Heart left ventricle (tissue), 16 donors: Measurements from ENCODE around the gene CACNA2D3. TPM values are rescaled to one million over a fixed set of nuclear protein-coding genes. Genes with fewer than 3 reads are reported as not detected.

Experiments
- ATAC-seq, 4 donors: fragments of 200-7000 bp; cut with Tn5 transposase; one replicate each; pipeline ENCODE4 v1.9.1; 2020 to 2022; ENCODE audit warnings: moderate library complexity in 4 of 4, mild to moderate bottlenecking in 3 of 4, moderate number of reproducible peaks in 1 of 4
- DNase-seq, 5 donors: peaks; one replicate each; pipeline ENCODE4 v3.0.0-alpha.2; 2020
- H3K27ac ChIP-seq, 12 donors: fragments of 200-600 bp; sonication (generic) in 4 of 12; one replicate each; pipeline versions ENCODE4 v1.5.0 to v1.8.0; 2016 to 2022; ENCODE audit warnings: mild to moderate bottlenecking in 2 of 12
- H3K27me3 ChIP-seq, 9 donors: fragments of 200-600 bp; sonication (generic) in 2 of 9; one replicate each; pipeline versions ENCODE4 v1.5.1 to v1.8.0; 2016 to 2022; ENCODE audit warnings: mild to moderate bottlenecking in 3 of 9
- H3K36me3 ChIP-seq, 9 donors: fragments of 200-600 bp; sonication (generic) in 2 of 9; one replicate each; pipeline versions ENCODE4 v1.5.0 to v1.8.0; 2018 to 2022; ENCODE audit warnings: mild to moderate bottlenecking in 2 of 9
- H3K4me1 ChIP-seq, 12 donors: fragments of 200-600 bp; sonication (generic) in 4 of 12; one replicate each; pipeline versions ENCODE4 v1.5.0 to v1.8.0; 2016 to 2022; ENCODE audit warnings: mild to moderate bottlenecking in 3 of 12
- H3K4me3 ChIP-seq, 12 donors: fragments of 200-600 bp; sonication (generic) in 4 of 12; one replicate each; pipeline versions ENCODE4 v1.5.0 to v1.8.0; 2017 to 2022; ENCODE audit warnings: mild to moderate bottlenecking in 9 of 12, moderate library complexity in 4 of 12
- H3K9me3 ChIP-seq, 12 donors: fragments of 200-600 bp; sonication (generic) in 4 of 12; one replicate each; pipeline versions ENCODE4 v1.5.0 to v1.8.0; 2016 to 2022; ENCODE audit warnings: mild to moderate bottlenecking in 1 of 12
- POLR2A ChIP-seq, 2 donors: fragments of 450-650 bp; IDR thresholded peaks; one replicate each; pipeline ENCODE4 v1.6.1; 2017; ENCODE audit warnings: antibody characterized with exemption in 2 of 2, mild to moderate bottlenecking in 2 of 2, moderate library complexity in 2 of 2
- WGBS, 4 donors: extraction: QIAGEN DNeasy Blood & Tissue Kit in 2 of 4; methylation state at CpG; one replicate each; pipeline versions ENCODE4 v1.1.5 to v1.1.7; 2013 to 2018; 5-methylcytosine and 5-hydroxymethylcytosine counted together
- intact Hi-C, 10 donors: fragments of 100-400 bp; cut with DNase I; formaldehyde crosslinking; loops; one replicate each; pipeline versions ENCODE4 v1.11.1 to v1.14.2; 2022
- polyA plus RNA-seq, 2 donors: library from polyadenylated mRNA; stranded (reverse); fragments of 200-250 nt; gene quantifications; one replicate each; pipeline ENCODE4 v1.2.3, GENCODE V29; 2013
- total RNA-seq, 9 donors: library from RNA; depleted of rRNA in 2 of 9; stranded (reverse); fragments of >200 nt in 2 of 9; fragmentation: NEBNext Ultra II Directional in 3 of 9; extraction: Animal tissue kit (Norgen Biotek cat#: 25700) in 3 of 9; gene quantifications; one replicate each; pipeline versions ENCODE4 v1.1.0 to v1.2.4, GENCODE V29; 2016 to 2023
- TF ChIP-seq, protein P1 (sequence below), 12 donors: fragments of 200-600 bp; sonication (generic) in 4 of 12; IDR thresholded peaks; one replicate each; pipeline versions ENCODE4 v1.5.0 to v1.8.0; 2018 to 2022; ENCODE audit warnings: antibody characterized with exemption in 12 of 12, mild to moderate bottlenecking in 5 of 12
- donor health status: ischemic (EF 13 %, LVEDD 7.1; RV severe dilation, severe dysfunction).
- donor health status: healthy with polysubstance abuse.
- donor health status: DM: no; HTN: yes; CAD: no.
- donor health status: DM: no; HTN: no; CAD: no.
- donor health status: ischemic (EF 25% LVEDD 6.9; RV normal size, moderate dysfunction).
- donor health status: ischemic (EF 25% LVEDD 5.7; RV mildly dilated, moderate dysfunction).
- donor health status: healthy.
- donor health status: DM: yes; HTN: yes; CAD: no.
- donor health status: ischemic (EF 35%, LVEDD 5.7; RV mildly dilated, moderate dysfunction).
- donor health status: nonischemic (EF 11% LVEDD 7.7; RV severe dilation, severe dysfunction).
- donor health status: DM: yes; HTN: yes; CAD: no.
- donor health status: PGD.
- donor health status: ischemic (EF 29% LVEDD 5.4; RV normal size, mild dysfunction).
- donor health status: nonischemic (EF 23%, LVEDD 6.1; RV moderate dilation, normal function).

Gene CACNA2D3
- total and polyA plus RNA-seq, 11 donors: 0.17 to 25.1 (median 12.8) TPM

- H3K9me3 ChIP-seq: peaks cover 0 to 44% (median 24%) of the 10 kb centered on the region in 12 donors
- intact Hi-C loops: no loop called here
- no peak overlapping the region for H3K27ac ChIP-seq
- WGBS, 4 donors: 77 to 85% (median 81%) methylated on average over 5 of the region's 5 CpGs
- H3K4me3 ChIP-seq: no peak overlapping the region
- H3K27me3 ChIP-seq: no peaks in the 10 kb centered on the region
- no peaks in the 10 kb centered on the region for H3K4me1 ChIP-seq
- DNase-seq (no peak), ATAC-seq (no peak)
- H3K36me3 ChIP-seq: no peaks in the 10 kb centered on the region
- TF ChIP-seq POLR2A (IDR thresholded peaks at IDR 0.05): no peak
- TF ChIP-seq, protein P1, sequence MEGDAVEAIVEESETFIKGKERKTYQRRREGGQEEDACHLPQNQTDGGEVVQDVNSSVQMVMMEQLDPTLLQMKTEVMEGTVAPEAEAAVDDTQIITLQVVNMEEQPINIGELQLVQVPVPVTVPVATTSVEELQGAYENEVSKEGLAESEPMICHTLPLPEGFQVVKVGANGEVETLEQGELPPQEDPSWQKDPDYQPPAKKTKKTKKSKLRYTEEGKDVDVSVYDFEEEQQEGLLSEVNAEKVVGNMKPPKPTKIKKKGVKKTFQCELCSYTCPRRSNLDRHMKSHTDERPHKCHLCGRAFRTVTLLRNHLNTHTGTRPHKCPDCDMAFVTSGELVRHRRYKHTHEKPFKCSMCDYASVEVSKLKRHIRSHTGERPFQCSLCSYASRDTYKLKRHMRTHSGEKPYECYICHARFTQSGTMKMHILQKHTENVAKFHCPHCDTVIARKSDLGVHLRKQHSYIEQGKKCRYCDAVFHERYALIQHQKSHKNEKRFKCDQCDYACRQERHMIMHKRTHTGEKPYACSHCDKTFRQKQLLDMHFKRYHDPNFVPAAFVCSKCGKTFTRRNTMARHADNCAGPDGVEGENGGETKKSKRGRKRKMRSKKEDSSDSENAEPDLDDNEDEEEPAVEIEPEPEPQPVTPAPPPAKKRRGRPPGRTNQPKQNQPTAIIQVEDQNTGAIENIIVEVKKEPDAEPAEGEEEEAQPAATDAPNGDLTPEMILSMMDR (IDR thresholded peaks at IDR 0.05): no peak
These were observed 405.2 kb downstream of the CACNA2D3 start for GRCh38 chr3:54527521-54527920.

DNA sequence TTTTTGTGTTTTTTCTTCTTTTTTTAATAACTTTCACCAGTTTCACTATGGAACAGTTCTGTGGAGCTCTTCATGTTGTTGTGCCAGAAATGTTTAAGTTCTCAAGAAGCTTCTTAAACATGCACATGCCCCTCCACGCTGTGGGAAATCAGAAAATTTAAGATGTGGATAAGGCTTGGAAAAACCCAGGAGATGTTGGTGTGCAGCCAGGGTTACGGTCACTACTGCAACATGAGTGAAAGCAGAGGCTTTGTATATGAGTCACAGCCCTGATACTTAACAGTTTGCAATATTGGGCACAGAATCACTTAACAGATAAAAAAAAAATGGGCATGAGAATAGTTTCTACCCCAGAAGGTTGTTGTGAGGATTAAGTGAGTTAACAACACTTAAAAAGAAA lies 405.6 kb downstream of the CACNA2D3 start:
- H3K9me3 ChIP-seq: peaks cover 0 to 39% (median 23%) of the 10 kb centered on the region in 12 donors
- intact Hi-C loops: no loop called here
- H3K27me3 ChIP-seq: no peaks in the 10 kb centered on the region
- H3K36me3 ChIP-seq: no peaks in the 10 kb centered on the region
- ATAC-seq (no peak), DNase-seq (no peak)
- TF ChIP-seq, protein P1 (IDR thresholded peaks at IDR 0.05): no peak
- TF ChIP-seq POLR2A (IDR thresholded peaks at IDR 0.05): no peak
- H3K4me1 ChIP-seq: no peaks in the 10 kb centered on the region
- 47 to 70% (median 52%) methylated on average over 2 of the region's 2 CpGs for WGBS, 4 donors
- no peak overlapping the region for H3K4me3 ChIP-seq
- no peak overlapping the region for H3K27ac ChIP-seq

- DNase-seq (no peak), ATAC-seq (no peak)
- Histone ChIP-seq H3K4me3 (no peak overlapping the region), H3K27me3 (no peaks in the 10 kb centered on the region), H3K36me3 (no peaks in the 10 kb centered on the region), H3K27ac (no peak overlapping the region), H3K9me3 (peaks cover 0 to 33% (median 20%) of the 10 kb centered on the region in 12 donors), H3K4me1 (no peaks in the 10 kb centered on the region)
- intact Hi-C loops: no loop called here
- no peak for TF ChIP-seq POLR2A (IDR thresholded peaks at IDR 0.05)
- TF ChIP-seq, protein P1 (IDR thresholded peaks at IDR 0.05): no peak
- WGBS, 4 donors: 36 to 46% (median 40%) methylated on average over 3 of the region's 3 CpGs
These were observed 406.3 kb downstream of the CACNA2D3 start for GRCh38 chr3:54528668-54529067.

DNA sequence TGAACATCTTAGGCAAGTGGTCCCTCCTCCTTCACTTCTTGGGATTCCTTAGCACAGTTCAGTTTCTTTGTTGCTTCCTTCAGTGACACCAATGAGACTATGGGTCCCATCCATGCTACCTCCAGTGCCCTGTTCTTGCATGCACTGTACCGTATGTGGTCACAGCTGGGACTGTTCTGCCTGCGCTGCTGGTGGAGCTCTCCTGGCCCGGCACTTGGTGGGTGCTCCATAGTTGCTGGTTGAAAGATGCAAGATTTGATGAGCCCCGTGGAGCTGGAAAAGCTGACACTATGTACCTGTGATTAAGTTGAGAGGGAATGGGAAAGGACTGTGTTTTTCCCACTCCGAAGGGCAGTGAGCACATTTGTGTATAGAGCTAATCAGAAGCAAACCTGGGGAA lies 407.7 kb downstream of the CACNA2D3 start:
- 85 to 95% (median 88%) methylated on average over 5 of the region's 5 CpGs for WGBS, 4 donors
- H3K9me3 ChIP-seq: peaks cover 0 to 23% (median 13%) of the 10 kb centered on the region in 12 donors
- no peak overlapping the region for H3K27ac ChIP-seq
- ATAC-seq (no peak), DNase-seq (no peak)
- TF ChIP-seq POLR2A (IDR thresholded peaks at IDR 0.05): no peak
- TF ChIP-seq, protein P1 (IDR thresholded peaks at IDR 0.05): no peak
- intact Hi-C loops: no loop called here
- no peak overlapping the region for H3K4me3 ChIP-seq
- no peaks in the 10 kb centered on the region for H3K4me1 ChIP-seq
- no peaks in the 10 kb centered on the region for H3K36me3 ChIP-seq
- H3K27me3 ChIP-seq: no peaks in the 10 kb centered on the region
